ENCODE data around the gene ZC2HC1B. TPM values are rescaled to one million over a fixed set of nuclear protein-coding genes. Genes with fewer than 3 reads are reported as not detected.
"Not testable (repeated sequence)": the region's sequence is repeated elsewhere in the genome, so short reads cannot be mapped to it uniquely, and the experiment has no call there.

ZC2HC1B gene
- polyA plus RNA-seq, 1 of the 3 experiments (the other 2 are of a cell fraction), result not detected

DNA sequence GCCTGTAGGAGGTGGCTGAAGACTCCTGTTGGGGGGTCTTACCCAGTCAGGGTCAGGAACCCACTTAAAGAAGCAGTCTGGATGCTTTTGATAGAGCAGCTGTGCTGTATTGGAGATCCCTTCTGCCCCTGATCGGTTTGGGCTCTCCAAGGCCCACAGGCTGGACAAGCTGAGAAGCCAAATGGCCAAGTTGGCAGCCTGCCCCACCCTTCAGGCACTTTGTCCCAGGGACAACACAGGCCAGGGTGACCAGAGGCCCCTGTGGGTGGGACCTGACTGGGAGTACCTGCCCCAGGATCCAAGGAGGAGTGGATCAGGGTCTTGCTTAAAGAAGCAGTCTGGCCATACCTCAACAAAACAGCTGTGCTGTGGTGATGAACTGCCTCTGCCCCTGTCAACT, 48.4 kb downstream of the ZC2HC1B start:
- H3K4me1 ChIP-seq (ENCODE audit: control insufficient read depth in 1 of 2, insufficient read depth in 2 of 2, low read depth in 1 of 2, low read length in 1 of 2), result no peaks in the 10 kb centered on the region
- ChIA-PET CTCF (interaction anchor here (1.7 to 2.5 kb wide), 2 partner anchors 27 to 30 kb away, joined by 6 to 8 read pairs; no protein-coding TSS in a partner anchor), POLR2A (no interaction called here)
- H3K79me2 ChIP-seq (ENCODE audit: insufficient read depth), result no peaks in the 10 kb centered on the region
- no peak overlapping the region for H3K4me3 ChIP-seq (ENCODE audit: low read depth in 2 of 2, low read length in 1 of 2)
- H3K27me3 ChIP-seq (ENCODE audit: insufficient read depth), result no peaks in the 10 kb centered on the region
- H3K27ac ChIP-seq (ENCODE audit: low read depth in 2 of 2, low read length in 1 of 2), result no peak overlapping the region
- no peaks in the 10 kb centered on the region for H4K20me1 ChIP-seq (ENCODE audit: insufficient read depth)
- no peaks in the 10 kb centered on the region for H3K9me3 ChIP-seq
- TF ChIP-seq CTCF (IDR thresholded peaks at IDR 0.05) (no peak), POLR2AphosphoS5 (IDR thresholded peaks at IDR 0.05; ENCODE audit: low read depth, low read length) (no peak), MEF2A (IDR thresholded peaks at IDR 0.05; ENCODE audit: borderline replicate concordance, low read depth) (no peak), TEAD4 (IDR thresholded peaks at IDR 0.05; ENCODE audit: borderline replicate concordance, insufficient read depth) (no peak), IRF3 (IDR thresholded peaks at IDR 0.05; ENCODE audit: low read depth, low read length) (no peak), GATA2 (CRISPR knock-in tag; IDR thresholded peaks at IDR 0.05) (no peak), FOSL2 (IDR thresholded peaks at IDR 0.05; ENCODE audit: borderline replicate concordance, low read depth) (no peak), EZH2phosphoT487 (IDR thresholded peaks at IDR 0.05; ENCODE audit: borderline replicate concordance, low read depth) (no peak), MXI1 (IDR thresholded peaks at IDR 0.05; ENCODE audit: low read depth, low read length) (no peak), ELF1 (IDR thresholded peaks at IDR 0.05) (no peak), NFIC (IDR thresholded peaks at IDR 0.05; ENCODE audit: borderline replicate concordance) (no peak)
- TF ChIP-seq, protein P1, sequence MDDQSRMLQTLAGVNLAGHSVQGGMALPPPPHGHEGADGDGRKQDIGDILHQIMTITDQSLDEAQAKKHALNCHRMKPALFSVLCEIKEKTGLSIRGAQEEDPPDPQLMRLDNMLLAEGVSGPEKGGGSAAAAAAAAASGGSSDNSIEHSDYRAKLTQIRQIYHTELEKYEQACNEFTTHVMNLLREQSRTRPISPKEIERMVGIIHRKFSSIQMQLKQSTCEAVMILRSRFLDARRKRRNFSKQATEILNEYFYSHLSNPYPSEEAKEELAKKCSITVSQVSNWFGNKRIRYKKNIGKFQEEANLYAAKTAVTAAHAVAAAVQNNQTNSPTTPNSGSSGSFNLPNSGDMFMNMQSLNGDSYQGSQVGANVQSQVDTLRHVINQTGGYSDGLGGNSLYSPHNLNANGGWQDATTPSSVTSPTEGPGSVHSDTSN (IDR thresholded peaks at IDR 0.05), result no peak
- no peak overlapping the region for H3K9ac ChIP-seq
- no peaks in the 10 kb centered on the region for H3F3A ChIP-seq (replicated peaks; ENCODE audit: insufficient read depth)
- no peak overlapping the region for H3K4me2 ChIP-seq
- no peak for DNase-seq
- 0% methylated on average over 1 of the region's 1 CpG for WGBS (ENCODE audit: low lambda C conversion rate)
- H2AFZ ChIP-seq (ENCODE audit: low read depth), result no peak overlapping the region
- no peaks in the 10 kb centered on the region for H3K9me2 ChIP-seq
- H3K36me3 ChIP-seq (replicated peaks in 1 of 2; ENCODE audit: control insufficient read depth in 1 of 2, insufficient read depth in 2 of 2, low read length in 1 of 2), result no peaks in the 10 kb centered on the region

- H3K4me2 ChIP-seq; H4K20me1 ChIP-seq (ENCODE audit: insufficient read depth); DNase-seq; H3K27ac ChIP-seq (ENCODE audit: low read depth in 2 of 2, low read length in 1 of 2); H3K9me2 ChIP-seq; H3F3A ChIP-seq (replicated peaks; ENCODE audit: insufficient read depth); H3K36me3 ChIP-seq (replicated peaks in 1 of 2; ENCODE audit: control insufficient read depth in 1 of 2, insufficient read depth in 2 of 2, low read length in 1 of 2); H3K4me1 ChIP-seq (ENCODE audit: control insufficient read depth in 1 of 2, insufficient read depth in 2 of 2, low read depth in 1 of 2, low read length in 1 of 2); H3K79me2 ChIP-seq (ENCODE audit: insufficient read depth); POLR2A ChIA-PET; CTCF ChIA-PET; H3K4me3 ChIP-seq (ENCODE audit: low read depth in 2 of 2, low read length in 1 of 2); H3K27me3 ChIP-seq (ENCODE audit: insufficient read depth); H3K9me3 ChIP-seq; H3K9ac ChIP-seq; H2AFZ ChIP-seq (ENCODE audit: low read depth): not testable (repeated sequence)
- 2% methylated on average over 4 of the region's 4 CpGs for WGBS (ENCODE audit: low lambda C conversion rate)
These were observed 52.8 kb downstream of the ZC2HC1B start for GRCh38 chr6:143917026-143917425.
